ENCODE results near the gene NISCH. TPM values are rescaled to one million over a fixed set of nuclear protein-coding genes. Genes with fewer than 3 reads are reported as not detected.
A peak's percentile ranks its signal among the peaks of the same experiment; 100 is the strongest.

The NISCH gene
- total and polyA plus RNA-seq, 2 of the 8 experiments (the other 6 are each of a cell fraction or from before 2014, with no cell fraction given), result 71.2 to 71.9 TPM

DNA sequence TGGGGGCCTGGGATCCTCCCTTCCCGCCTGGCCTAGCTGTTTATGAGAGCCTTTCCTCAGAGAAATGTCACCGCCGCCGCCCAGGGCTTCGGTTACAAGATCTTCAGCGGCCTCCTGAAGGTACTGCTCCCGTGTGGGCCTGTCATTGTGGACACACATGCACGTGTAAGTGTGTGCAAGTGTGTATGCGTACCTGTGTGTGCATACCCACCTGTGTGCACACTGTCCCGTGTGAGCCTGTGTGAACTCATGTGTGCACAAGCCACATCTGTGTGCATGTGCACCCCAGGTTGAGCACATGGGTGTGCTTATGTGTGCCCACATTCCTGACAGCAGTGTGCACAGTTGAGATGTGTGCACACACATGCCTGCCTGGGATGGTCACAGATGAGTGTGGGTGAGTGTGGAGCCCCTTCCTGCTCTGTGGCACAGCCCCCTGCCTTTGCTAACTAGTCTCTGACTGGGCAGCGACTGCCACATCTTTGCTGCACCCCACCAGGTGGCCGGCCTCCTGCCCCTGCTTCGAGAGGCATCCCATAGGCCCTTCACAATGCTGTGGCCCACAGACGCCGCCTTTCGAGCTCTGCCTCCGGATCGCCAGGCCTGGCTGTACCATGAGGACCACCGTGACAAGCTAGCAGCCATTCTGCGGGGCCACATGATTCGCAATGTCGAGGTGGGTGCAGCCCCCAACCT is 64.2 kb downstream of the NISCH start:
- H4K20me1 ChIP-seq (replicated peaks in 1 of 2; ENCODE audit: control insufficient read depth in 1 of 2, insufficient read depth in 2 of 2, low read length in 2 of 2), result peaks cover 0 to 14% of the 10 kb centered on the region in 2 experiments
- peak overlapping the region; percentile 90; the same call in 1 of the 2 replicates for H2BK15ac ChIP-seq (ENCODE audit: low read length)
- H3K36me3 ChIP-seq (ENCODE audit: control insufficient read depth in 2 of 4, insufficient read depth in 4 of 4, low read length in 3 of 4), result peaks cover 2 to 16% (median 9%) of the 10 kb centered on the region in 4 experiments; a peak in 5 of 8 replicates
- H3K14ac ChIP-seq (ENCODE audit: insufficient read length), result no peak overlapping the region
- H3K9me3 ChIP-seq (ENCODE audit: insufficient read depth in 2 of 2, low read depth in 1 of 2, low read length in 1 of 2), result no peaks in the 10 kb centered on the region
- DNase-seq (ENCODE audit: low read depth in 1 of 2, low spot score in 2 of 2), result no peak
- H3K4me3 ChIP-seq (ENCODE audit: extremely low read depth in 1 of 4, insufficient read depth in 2 of 4, low read depth in 3 of 4, low read length in 4 of 4), result peak overlapping the region in 2 of 4 experiments; percentile 27 to 60; a peak in 1 of 8 replicates
- no peak overlapping the region for H2BK20ac ChIP-seq (ENCODE audit: low read length)
- no peaks in the 10 kb centered on the region for H3K79me2 ChIP-seq (ENCODE audit: control insufficient read depth in 1 of 2, insufficient read depth in 2 of 2, low read length in 2 of 2)
- peak overlapping the region; percentile 7; the same call in 1 of the 2 replicates for H4K8ac ChIP-seq (ENCODE audit: extremely low read depth, insufficient read depth, low read length)
- no peak overlapping the region for H3K9ac ChIP-seq (replicated peaks in 1 of 4; ENCODE audit: extremely low read depth in 1 of 4, low read depth in 3 of 4, low read length in 3 of 4)
- H2AFZ ChIP-seq (ENCODE audit: low read length), result no peak overlapping the region
- H2AK5ac ChIP-seq (ENCODE audit: low read depth, low read length), result no peak overlapping the region; the same call in 1 of the 2 replicates
- peaks cover 0 to 11% (median 4%) of the 10 kb centered on the region in 4 experiments; a peak in 5 of 7 replicates for H3K27me3 ChIP-seq (replicated peaks in 1 of 4; ENCODE audit: control insufficient read depth in 3 of 4, extremely low read depth in 1 of 4, insufficient read depth in 3 of 4, low read length in 3 of 4)
- FAIRE-seq, result no peak
- H3K4me1 ChIP-seq (replicated peaks in 1 of 4; ENCODE audit: control insufficient read depth in 3 of 4, insufficient read depth in 4 of 4, low read length in 3 of 4), result peaks cover 0 to 6% (median 4%) of the 10 kb centered on the region in 4 experiments; a peak in 5 of 7 replicates
- WGBS, 2 experiments (ENCODE audit: extremely low coverage in 1 of 2, insufficient coverage in 1 of 2, insufficient read length in 1 of 2, insufficient replicate concordance in 2 of 2, low coverage in 1 of 2, low lambda C conversion rate in 2 of 2, missing lambda C conversion rate in 1 of 2), result 90% methylated on average over 22 of the region's 22 CpGs; no CpG with 5 or more reads in 1 of the 2 experiments
- no peak overlapping the region for H4K91ac ChIP-seq (replicated peaks; ENCODE audit: insufficient read length, low read length)
- no peak overlapping the region for H3K56ac ChIP-seq (replicated peaks; ENCODE audit: insufficient read length, low read depth, low read length)
- H2BK5ac ChIP-seq (ENCODE audit: low read depth, low read length), result no peak overlapping the region; the same call in 1 of the 2 replicates
- CTCF ChIA-PET (ENCODE audit: partially characterized antibody), result interaction anchor here (1.8 to 4.4 kb wide), 5 partner anchors 17 to 134 kb away, joined by 6 to 20 read pairs (median 11); no protein-coding TSS in a partner anchor
- H3K23ac ChIP-seq (ENCODE audit: insufficient read length), result no peak overlapping the region
- POLR2A ChIA-PET (ENCODE audit: partially characterized antibody), result interaction anchor here (0.6 to 4.4 kb wide), 10 partner anchors 9 to 121 kb away, joined by 3 to 25 read pairs (median 5); partner anchors contain the start of gene UQCC5
- H3K27ac ChIP-seq (ENCODE audit: low read depth, low read length), result no peak overlapping the region
- H3K4ac ChIP-seq (replicated peaks; ENCODE audit: insufficient read length, low read depth, low read length), result no peak overlapping the region
- H3K4me2 ChIP-seq (ENCODE audit: insufficient read depth in 1 of 2, low read depth in 2 of 2, low read length in 2 of 2), result peak overlapping the region; percentile 58 to 66; a peak in 3 of 4 replicates
- peak overlapping the region; percentile 35; the same call in 1 of the 2 replicates for H2BK12ac ChIP-seq (ENCODE audit: low read depth, low read length)
- no peaks in the 10 kb centered on the region; the same call in 1 of the 2 replicates for H3K23me2 ChIP-seq (ENCODE audit: low read depth, low read length)
- H3K79me1 ChIP-seq (ENCODE audit: low read depth, low read length), result no peaks in the 10 kb centered on the region
- no peak overlapping the region for H2BK120ac ChIP-seq (replicated peaks; ENCODE audit: low read depth, low read length)
- H3K18ac ChIP-seq (ENCODE audit: extremely low read depth, low read length), result 0 out of 2 replicates have a peak overlapping the region, but pooled peaks have one; percentile 1
- no peak overlapping the region for H4K5ac ChIP-seq (ENCODE audit: insufficient read length, low read depth, low read length)
- no peak for TF ChIP-seq POU5F1 (IDR thresholded peaks at IDR 0.05; ENCODE audit: low read depth, low read length)
- TF ChIP-seq RAD21 (IDR thresholded peaks at IDR 0.05 in 1 of 2, conservative IDR thresholded peaks at IDR 0.05 in 1 of 2; ENCODE audit: low read depth in 2 of 2, low read length in 2 of 2), result no peak
- no peak for TF ChIP-seq MAFK (IDR thresholded peaks at IDR 0.05; ENCODE audit: low read depth, low read length)

Measured in H1 (cell line).